HL-60/S4 (cell line): Measurements from ENCODE around the gene ARHGAP15.

Experiments used
- in situ Hi-C: fragments of 300-500 bp; cut with MboI; formaldehyde crosslinking; loops from 2 replicates; pipeline ENCODE4 v1.14.3; 2022; ENCODE audit warnings: low sequenced_read_pairs

Gene ARHGAP15

GRCh38 chr2:143333168-143333791, 204.1 kb downstream of the ARHGAP15 start:
- in situ Hi-C loops = no loop called here

- in situ Hi-C loops = no loop called here
Measured at GRCh38 chr2:143333847-143334246, 204.6 kb downstream of the ARHGAP15 start.

DNA sequence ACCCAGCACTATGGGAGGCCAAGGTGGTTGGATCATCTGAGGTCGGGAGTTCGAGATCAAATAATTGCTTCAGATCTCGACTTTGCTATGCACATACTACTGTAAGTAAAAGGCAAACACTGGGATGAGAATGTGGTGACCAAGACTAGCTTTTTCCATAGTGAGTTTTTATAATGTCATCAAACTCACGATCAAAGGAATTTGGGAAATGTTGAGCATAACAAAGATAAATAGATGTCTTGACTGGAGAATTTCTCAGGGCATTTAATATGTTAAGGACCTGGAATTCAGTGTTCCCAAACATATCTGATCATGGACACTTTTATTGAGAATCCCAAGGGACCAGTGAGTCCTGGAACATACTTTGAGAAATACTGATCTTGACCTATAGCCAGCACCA, 205.6 kb downstream of the ARHGAP15 start:
- in situ Hi-C loops = no loop called here

DNA sequence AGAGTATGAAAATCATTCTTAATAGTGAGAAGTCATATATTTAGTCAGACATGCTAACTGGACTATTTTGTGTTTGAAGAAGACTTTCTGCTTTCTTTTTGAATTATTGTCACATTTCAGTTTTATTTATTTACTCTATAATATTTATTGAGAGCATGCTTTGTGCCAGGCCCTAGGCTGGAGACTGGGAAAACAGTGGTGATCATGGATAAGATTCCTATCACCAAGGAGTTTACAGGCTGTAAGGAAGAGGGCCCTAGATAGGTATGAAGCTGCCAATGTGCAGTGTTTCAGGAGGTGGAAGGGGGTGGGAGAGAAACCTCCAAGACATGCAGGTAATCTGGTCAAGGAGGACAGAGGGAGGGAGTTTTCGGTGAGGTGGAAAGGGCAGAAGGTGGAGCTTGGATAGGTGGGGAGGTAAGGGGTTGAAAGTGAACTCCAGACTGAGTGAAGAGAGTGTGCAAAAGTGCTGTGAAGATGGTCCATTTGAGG, 207.5 kb downstream of the ARHGAP15 start:
- in situ Hi-C loops = no loop called here

GRCh38 chr2:143341478-143341877, 212.3 kb downstream of the ARHGAP15 start:
- in situ Hi-C loops = no loop called here

GRCh38 chr2:143344780-143345179, 215.6 kb downstream of the ARHGAP15 start:
- in situ Hi-C loops = no loop called here

- in situ Hi-C loops = no loop called here
Measured at GRCh38 chr2:143345887-143346787, 216.9 kb downstream of the ARHGAP15 start.

- in situ Hi-C loops = no loop called here
Measured at GRCh38 chr2:143347271-143347695, 218.1 kb downstream of the ARHGAP15 start.

DNA sequence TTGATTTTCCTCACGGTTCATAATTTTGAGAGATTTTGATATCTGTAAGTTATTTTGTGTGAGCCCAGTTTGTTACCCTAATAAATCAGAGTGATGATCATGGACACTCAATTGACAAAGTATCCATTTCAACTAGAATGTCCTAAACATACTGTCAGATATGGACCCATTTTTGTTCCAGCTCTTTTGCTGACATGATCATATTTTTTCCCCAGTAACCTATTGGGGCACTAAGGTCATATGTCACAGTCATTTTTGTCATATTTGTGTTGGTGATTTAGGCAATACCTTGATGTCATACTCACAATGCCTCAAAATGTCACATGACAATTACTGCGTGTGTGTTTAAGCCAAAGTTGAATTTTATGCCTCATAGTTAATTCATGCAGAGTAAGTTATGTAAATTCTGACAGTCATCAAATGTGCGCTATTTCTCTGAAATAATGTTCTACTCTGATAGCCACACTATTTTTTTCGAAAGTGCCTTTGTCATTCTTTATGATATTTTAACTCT, 218.7 kb downstream of the ARHGAP15 start:
- in situ Hi-C loops = no loop called here

- in situ Hi-C loops = no loop called here
Measured at GRCh38 chr2:143354050-143354750, 225.0 kb downstream of the ARHGAP15 start.

GRCh38 chr2:143355870-143356269, 226.7 kb downstream of the ARHGAP15 start:
- in situ Hi-C loops = no loop called here

GRCh38 chr2:143356336-143356735, 227.1 kb downstream of the ARHGAP15 start:
- in situ Hi-C loops = no loop called here

DNA sequence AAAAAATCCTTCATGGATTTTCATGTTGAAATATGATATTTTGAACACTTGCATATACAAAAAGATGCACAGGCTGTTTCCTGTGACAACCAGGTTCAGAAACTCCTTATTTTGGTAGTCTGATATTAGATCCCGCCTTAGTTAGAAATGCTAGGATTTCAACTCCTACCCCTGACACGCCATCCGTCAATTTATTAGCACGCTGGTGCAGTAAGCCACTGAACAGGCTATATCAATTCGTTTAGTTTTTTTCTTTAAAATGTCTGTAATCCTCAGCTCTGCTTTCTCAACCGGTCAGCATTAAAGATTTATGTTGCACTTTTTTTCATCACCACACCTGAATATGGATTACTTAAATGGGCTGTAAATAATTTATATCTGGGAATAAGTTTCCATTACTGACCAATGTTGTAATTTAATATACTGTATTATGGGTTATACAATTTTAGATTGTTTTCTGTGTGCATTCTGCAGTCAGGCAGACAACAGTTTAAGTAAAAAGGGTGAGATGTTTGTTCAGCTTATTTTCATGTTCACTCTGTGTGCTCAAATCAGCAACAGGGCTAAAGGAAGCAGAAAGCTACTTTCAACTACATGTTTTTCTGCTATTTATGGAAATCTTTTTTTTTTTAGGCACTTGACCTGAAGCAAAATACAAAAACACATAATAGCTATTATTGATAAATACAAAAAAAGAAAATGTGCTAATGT, 227.7 kb downstream of the ARHGAP15 start:
- in situ Hi-C loops = no loop called here

DNA sequence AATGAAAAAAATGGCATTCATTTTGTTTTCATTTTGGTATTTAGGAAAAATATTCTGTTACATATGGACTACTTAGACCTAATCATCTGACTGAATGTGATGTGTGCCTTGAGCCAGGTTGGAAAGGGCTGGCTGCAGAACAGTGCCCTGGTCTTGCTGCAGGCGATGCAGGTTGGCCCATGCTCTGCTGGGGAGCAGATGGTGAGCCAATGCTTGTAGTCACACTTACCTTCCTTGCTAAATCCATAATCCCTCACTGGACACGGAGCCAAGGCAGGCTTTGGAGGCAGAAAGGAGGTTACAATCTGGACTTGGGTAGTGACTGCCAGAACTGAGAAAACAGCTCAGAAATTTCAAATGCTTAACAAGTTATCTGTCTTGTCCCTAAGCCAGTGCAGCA, 228.7 kb downstream of the ARHGAP15 start:
- in situ Hi-C loops = no loop called here

DNA sequence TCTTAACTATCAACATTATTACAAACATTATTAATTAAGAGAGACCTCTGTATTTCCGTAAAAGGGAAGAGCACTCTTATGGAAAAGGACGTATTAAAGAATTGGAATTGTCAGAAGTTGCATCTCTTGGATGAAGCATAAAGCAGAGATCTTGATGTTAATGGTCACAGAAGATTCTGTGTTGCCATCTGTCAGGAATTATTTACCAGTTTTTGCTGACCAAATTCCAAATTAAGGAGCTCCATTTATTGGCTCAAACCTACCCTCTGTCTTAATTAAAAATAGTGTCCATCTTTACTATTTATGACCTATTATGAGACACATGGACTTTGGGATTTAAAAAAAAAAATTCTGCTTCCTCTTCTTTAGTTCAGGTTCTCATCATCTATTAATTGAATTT, 232.1 kb downstream of the ARHGAP15 start:
- in situ Hi-C loops = no loop called here

DNA sequence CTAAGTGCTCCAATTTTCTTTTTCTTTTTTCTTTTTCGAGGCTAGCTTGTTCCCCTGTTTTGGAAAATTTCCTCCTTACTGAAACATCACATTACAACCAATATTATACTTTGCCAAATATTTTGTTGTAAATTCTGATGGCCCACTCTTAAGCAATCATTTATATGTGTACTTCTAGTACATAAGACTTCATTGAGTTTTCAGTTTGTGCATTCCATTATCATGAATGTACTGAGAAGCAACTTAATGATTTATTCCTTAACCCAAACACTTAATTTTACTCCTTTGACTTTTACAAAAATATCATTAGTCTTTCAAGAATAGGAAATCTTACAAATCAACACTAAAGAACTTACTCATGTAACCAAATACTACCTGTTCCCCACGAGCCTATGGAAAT, 242.4 kb downstream of the ARHGAP15 start:
- in situ Hi-C loops = no loop called here

- in situ Hi-C loops = no loop called here
Measured at GRCh38 chr2:143375384-143375880, 246.2 kb downstream of the ARHGAP15 start.

DNA sequence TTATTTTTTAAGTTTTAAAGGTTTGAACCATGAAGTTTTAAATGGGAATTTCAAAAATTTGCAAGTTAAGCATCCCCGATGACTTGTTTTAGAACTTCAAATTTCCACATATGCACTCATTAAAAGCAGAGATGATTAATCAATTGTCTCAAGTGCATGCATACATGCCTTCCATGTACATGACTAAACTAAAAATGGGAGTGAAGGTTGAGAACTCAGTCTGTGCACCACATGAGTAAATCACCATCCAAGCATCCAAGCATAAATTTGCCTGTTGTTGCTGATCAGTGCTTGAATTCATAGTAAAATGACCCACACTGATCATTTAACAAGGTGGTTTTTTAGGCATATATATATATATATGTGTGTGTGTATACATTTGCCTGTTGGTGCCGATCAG, 249.8 kb downstream of the ARHGAP15 start:
- in situ Hi-C loops = no loop called here

GRCh38 chr2:143379955-143380354, 250.7 kb downstream of the ARHGAP15 start:
- in situ Hi-C loops = no loop called here

DNA sequence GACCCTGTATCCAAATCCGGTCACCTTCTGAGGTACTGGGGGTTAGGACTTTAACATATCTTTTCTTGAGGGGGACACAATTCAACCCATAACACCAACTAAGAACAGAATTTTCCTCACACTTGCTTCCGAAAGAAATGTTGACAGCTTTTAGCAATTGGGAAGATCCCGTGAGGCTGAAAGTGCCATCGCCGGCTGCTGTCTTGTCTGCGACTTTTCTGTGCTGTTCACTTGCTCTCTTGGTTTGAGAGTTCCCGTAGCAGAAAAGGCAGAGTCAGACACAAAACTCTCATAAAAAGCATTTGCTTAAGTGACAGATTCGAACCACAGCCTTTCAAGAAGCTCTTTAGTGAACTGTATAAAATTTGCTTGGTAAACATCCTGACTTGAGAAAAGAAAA, 253.4 kb downstream of the ARHGAP15 start:
- in situ Hi-C loops = no loop called here
